Heart left ventricle (tissue), 16 donors: Measurements from ENCODE around the gene STRA6. TPM values are rescaled to one million over a fixed set of nuclear protein-coding genes. Genes with fewer than 3 reads are reported as not detected.

Source experiments
- ATAC-seq, 4 donors: fragments of 200-7000 bp; cut with Tn5 transposase; one replicate each; pipeline ENCODE4 v1.9.1; 2020 to 2022; ENCODE audit warnings: moderate library complexity in 4 of 4, mild to moderate bottlenecking in 3 of 4, moderate number of reproducible peaks in 1 of 4
- DNase-seq, 5 donors: peaks; one replicate each; pipeline ENCODE4 v3.0.0-alpha.2; 2020
- H3K27ac ChIP-seq, 12 donors: fragments of 200-600 bp; sonication (generic) in 4 of 12; one replicate each; pipeline versions ENCODE4 v1.5.0 to v1.8.0; 2016 to 2022; ENCODE audit warnings: mild to moderate bottlenecking in 2 of 12
- H3K27me3 ChIP-seq, 9 donors: fragments of 200-600 bp; sonication (generic) in 2 of 9; one replicate each; pipeline versions ENCODE4 v1.5.1 to v1.8.0; 2016 to 2022; ENCODE audit warnings: mild to moderate bottlenecking in 3 of 9
- H3K36me3 ChIP-seq, 9 donors: fragments of 200-600 bp; sonication (generic) in 2 of 9; one replicate each; pipeline versions ENCODE4 v1.5.0 to v1.8.0; 2018 to 2022; ENCODE audit warnings: mild to moderate bottlenecking in 2 of 9
- H3K4me1 ChIP-seq, 12 donors: fragments of 200-600 bp; sonication (generic) in 4 of 12; one replicate each; pipeline versions ENCODE4 v1.5.0 to v1.8.0; 2016 to 2022; ENCODE audit warnings: mild to moderate bottlenecking in 3 of 12
- H3K4me3 ChIP-seq, 12 donors: fragments of 200-600 bp; sonication (generic) in 4 of 12; one replicate each; pipeline versions ENCODE4 v1.5.0 to v1.8.0; 2017 to 2022; ENCODE audit warnings: mild to moderate bottlenecking in 9 of 12, moderate library complexity in 4 of 12
- H3K9me3 ChIP-seq, 12 donors: fragments of 200-600 bp; sonication (generic) in 4 of 12; one replicate each; pipeline versions ENCODE4 v1.5.0 to v1.8.0; 2016 to 2022; ENCODE audit warnings: mild to moderate bottlenecking in 1 of 12
- POLR2A ChIP-seq, 2 donors: fragments of 450-650 bp; IDR thresholded peaks; one replicate each; pipeline ENCODE4 v1.6.1; 2017; ENCODE audit warnings: antibody characterized with exemption in 2 of 2, mild to moderate bottlenecking in 2 of 2, moderate library complexity in 2 of 2
- WGBS, 4 donors: extraction: QIAGEN DNeasy Blood & Tissue Kit in 2 of 4; methylation state at CpG; one replicate each; pipeline versions ENCODE4 v1.1.5 to v1.1.7; 2013 to 2018; 5-methylcytosine and 5-hydroxymethylcytosine counted together
- intact Hi-C, 10 donors: fragments of 100-400 bp; cut with DNase I; formaldehyde crosslinking; loops; one replicate each; pipeline versions ENCODE4 v1.11.1 to v1.14.2; 2022
- polyA plus RNA-seq, 2 donors: library from polyadenylated mRNA; stranded (reverse); fragments of 200-250 nt; gene quantifications; one replicate each; pipeline ENCODE4 v1.2.3, GENCODE V29; 2013
- total RNA-seq, 9 donors: library from RNA; depleted of rRNA in 2 of 9; stranded (reverse); fragments of >200 nt in 2 of 9; fragmentation: NEBNext Ultra II Directional in 3 of 9; extraction: Animal tissue kit (Norgen Biotek cat#: 25700) in 3 of 9; gene quantifications; one replicate each; pipeline versions ENCODE4 v1.1.0 to v1.2.4, GENCODE V29; 2016 to 2023
- TF ChIP-seq, protein P1 (sequence below), 12 donors: fragments of 200-600 bp; sonication (generic) in 4 of 12; IDR thresholded peaks; one replicate each; pipeline versions ENCODE4 v1.5.0 to v1.8.0; 2018 to 2022; ENCODE audit warnings: antibody characterized with exemption in 12 of 12, mild to moderate bottlenecking in 5 of 12
- donor health status: ischemic (EF 13 %, LVEDD 7.1; RV severe dilation, severe dysfunction).
- donor health status: healthy with polysubstance abuse.
- donor health status: DM: no; HTN: yes; CAD: no.
- donor health status: DM: no; HTN: no; CAD: no.
- donor health status: ischemic (EF 25% LVEDD 6.9; RV normal size, moderate dysfunction).
- donor health status: ischemic (EF 25% LVEDD 5.7; RV mildly dilated, moderate dysfunction).
- donor health status: healthy.
- donor health status: DM: yes; HTN: yes; CAD: no.
- donor health status: ischemic (EF 35%, LVEDD 5.7; RV mildly dilated, moderate dysfunction).
- donor health status: nonischemic (EF 11% LVEDD 7.7; RV severe dilation, severe dysfunction).
- donor health status: DM: yes; HTN: yes; CAD: no.
- donor health status: PGD.
- donor health status: ischemic (EF 29% LVEDD 5.4; RV normal size, mild dysfunction).
- donor health status: nonischemic (EF 23%, LVEDD 6.1; RV moderate dilation, normal function).

STRA6 gene
- total and polyA plus RNA-seq, 11 donors = 0.08 to 0.24 (median 0.14) TPM; not detected in 8

DNA sequence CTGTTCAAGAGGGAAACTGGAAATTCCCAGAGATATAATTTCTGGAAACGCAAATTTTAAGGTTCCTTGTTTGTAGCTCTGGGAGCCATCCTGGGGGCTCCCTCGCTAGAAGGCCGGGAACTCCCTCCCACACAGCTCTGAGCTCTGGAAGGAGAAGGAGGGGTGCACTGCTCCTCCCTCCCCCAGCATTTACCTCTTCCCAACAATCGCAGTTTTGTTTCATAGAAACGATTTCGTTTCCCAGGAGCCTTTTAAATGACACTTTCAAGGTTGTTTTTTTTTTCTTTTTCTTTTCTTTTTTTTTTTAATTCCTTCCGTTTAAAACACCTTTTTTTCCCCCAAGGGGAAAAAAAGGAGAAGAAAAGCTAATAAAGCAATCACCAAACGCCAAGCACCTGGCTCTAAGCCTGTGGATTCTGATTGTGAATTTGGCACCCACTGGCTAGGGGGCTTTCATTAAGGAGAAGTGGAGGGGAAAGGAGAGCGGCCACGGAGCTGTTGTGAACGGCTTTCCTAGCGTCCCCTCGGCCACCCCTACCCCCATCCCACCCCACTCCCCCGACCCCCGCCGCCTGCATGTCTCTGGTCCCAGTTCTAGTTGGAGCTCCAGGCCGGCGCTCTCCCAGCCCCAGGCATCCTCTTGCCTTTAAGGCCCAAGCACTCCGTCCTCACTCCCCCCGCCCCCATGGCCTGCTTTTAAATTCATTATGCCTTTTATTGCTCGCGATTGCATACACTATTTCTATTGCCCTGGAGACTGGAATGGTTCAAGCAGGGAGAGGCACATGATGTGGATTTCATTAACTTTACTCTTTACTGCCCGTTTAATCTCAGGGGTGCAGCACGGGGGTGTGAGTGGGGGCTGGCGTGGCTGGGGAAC lies 19.9 kb upstream of the STRA6 start:
- Histone ChIP-seq H3K36me3 (no peaks in the 10 kb centered on the region), H3K27ac (no peak overlapping the region), H3K4me1 (no peaks in the 10 kb centered on the region), H3K4me3 (no peak overlapping the region), H3K9me3 (no peaks in the 10 kb centered on the region), H3K27me3 (peaks cover 0 to 6% (median 0%) of the 10 kb centered on the region in 9 donors)
- ATAC-seq (no peak), DNase-seq (no peak)
- no peak for TF ChIP-seq POLR2A (IDR thresholded peaks at IDR 0.05)
- TF ChIP-seq, protein P1, sequence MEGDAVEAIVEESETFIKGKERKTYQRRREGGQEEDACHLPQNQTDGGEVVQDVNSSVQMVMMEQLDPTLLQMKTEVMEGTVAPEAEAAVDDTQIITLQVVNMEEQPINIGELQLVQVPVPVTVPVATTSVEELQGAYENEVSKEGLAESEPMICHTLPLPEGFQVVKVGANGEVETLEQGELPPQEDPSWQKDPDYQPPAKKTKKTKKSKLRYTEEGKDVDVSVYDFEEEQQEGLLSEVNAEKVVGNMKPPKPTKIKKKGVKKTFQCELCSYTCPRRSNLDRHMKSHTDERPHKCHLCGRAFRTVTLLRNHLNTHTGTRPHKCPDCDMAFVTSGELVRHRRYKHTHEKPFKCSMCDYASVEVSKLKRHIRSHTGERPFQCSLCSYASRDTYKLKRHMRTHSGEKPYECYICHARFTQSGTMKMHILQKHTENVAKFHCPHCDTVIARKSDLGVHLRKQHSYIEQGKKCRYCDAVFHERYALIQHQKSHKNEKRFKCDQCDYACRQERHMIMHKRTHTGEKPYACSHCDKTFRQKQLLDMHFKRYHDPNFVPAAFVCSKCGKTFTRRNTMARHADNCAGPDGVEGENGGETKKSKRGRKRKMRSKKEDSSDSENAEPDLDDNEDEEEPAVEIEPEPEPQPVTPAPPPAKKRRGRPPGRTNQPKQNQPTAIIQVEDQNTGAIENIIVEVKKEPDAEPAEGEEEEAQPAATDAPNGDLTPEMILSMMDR (IDR thresholded peaks at IDR 0.05) = no peak
- WGBS, 4 donors = 68 to 76% (median 72%) methylated on average over 24 to 25 of the region's 25 CpGs
- intact Hi-C loops = loop anchor here in 1 of 10 donors (10.0 kb wide), 1 partner anchor 88 kb away; the partner anchor contains the start of gene ISLR2

DNA sequence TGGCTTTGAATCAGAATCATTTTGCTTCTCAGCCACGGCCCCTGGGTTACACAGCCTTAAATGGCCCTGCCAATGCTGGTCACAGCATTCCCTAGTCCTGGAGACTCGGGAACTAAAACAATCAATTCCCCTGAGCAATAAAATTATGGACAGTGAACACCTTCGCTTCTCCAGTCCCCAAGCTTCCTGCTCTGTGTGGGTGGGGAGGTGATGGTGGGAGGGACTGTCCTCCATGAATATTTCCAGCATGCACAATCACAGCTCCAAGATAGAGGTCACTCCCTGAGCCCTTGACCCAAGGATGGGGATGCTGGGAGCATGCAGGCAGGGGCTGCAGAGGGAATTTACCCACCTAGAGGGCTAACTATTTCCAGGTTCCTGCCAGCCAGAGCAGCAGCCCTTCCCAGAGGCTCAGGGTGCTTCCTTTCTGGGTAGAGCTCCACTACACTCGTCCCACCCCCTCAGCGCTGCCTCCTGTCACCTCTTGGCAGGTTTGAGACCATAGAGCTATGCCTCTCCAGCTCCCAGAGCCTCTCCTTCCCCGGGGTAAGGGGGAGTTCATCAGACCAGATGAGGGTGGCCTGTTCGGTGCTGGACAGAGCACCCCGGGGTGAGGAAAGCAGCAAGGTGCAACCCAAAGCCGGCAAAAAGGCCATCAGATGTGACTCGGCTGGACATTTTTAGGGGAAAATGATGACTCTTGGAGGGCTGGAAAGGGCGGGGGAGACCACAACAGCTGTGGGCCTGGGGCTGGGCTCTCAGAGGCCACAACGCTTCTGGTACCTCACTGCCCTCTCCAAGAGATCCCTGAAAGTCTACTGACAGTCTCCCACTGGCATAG lies 19.0 kb upstream of the STRA6 start:
- DNase-seq = no peak
- H3K27ac ChIP-seq = no peak overlapping the region
- TF ChIP-seq, protein P1 (IDR thresholded peaks at IDR 0.05) = no peak
- no peak for TF ChIP-seq POLR2A (IDR thresholded peaks at IDR 0.05)
- WGBS, 4 donors = 54 to 60% (median 56%) methylated on average over 12 of the region's 12 CpGs
- H3K4me3 ChIP-seq = no peak overlapping the region
- intact Hi-C loops = loop anchor here in 1 of 10 donors (10.0 kb wide), 1 partner anchor 87 kb away; the partner anchor contains the start of gene ISLR2
- no peaks in the 10 kb centered on the region for H3K9me3 ChIP-seq
- peaks cover 0 to 6% (median 0%) of the 10 kb centered on the region in 9 donors for H3K27me3 ChIP-seq
- no peaks in the 10 kb centered on the region for H3K4me1 ChIP-seq
- no peaks in the 10 kb centered on the region for H3K36me3 ChIP-seq
- ATAC-seq = no peak

DNA sequence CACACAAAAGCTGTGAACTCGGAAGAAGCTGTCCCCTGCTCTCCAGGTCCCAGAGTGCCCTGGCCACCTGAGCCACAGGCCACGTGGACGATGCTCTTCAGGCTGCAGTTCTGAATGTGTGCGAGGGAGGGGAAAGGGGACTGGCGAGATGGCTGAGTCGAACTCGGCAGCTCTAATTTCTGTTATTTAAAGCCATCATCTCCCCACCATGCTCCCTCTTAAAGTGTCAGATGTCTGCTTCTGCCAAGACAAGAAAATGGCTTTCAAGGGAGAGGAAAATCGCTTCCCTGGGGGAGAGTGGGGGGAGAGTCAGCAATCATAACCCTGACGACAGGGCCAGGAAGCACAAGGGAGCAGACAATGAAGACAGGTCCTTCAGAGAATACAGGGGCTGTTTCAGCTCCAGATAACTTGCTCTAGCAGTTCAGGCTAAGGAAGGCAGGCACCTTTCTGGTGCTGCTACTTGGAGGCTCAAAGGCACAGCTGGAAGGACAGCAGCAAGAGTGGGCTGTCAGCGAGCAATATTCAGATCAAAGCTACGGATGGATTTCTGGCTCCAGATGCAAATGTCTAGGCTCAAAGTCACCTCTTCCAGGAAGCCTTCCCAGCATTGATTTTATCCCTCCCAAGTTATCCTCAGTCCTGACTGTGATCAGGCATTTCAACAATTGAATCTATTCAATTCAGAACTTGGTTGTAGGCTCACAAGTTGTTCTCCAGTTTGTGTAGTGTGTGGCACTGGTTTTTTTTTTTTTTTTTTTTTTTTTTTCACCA lies 18.1 kb upstream of the STRA6 start:
- peaks cover 0 to 6% (median 0%) of the 10 kb centered on the region in 9 donors for H3K27me3 ChIP-seq
- no peak for ATAC-seq

More for the DNA sequence above, 18.1 kb upstream of the STRA6 start:
- Histone ChIP-seq H3K36me3 (no peaks in the 10 kb centered on the region), H3K9me3 (no peaks in the 10 kb centered on the region), H3K27ac (no peak overlapping the region), H3K4me3 (no peak overlapping the region), H3K4me1 (no peaks in the 10 kb centered on the region)
- WGBS, 4 donors = 52 to 70% (median 58%) methylated on average over 11 of the region's 11 CpGs
- TF ChIP-seq, protein P1 (IDR thresholded peaks at IDR 0.05) = no peak
- no peak for TF ChIP-seq POLR2A (IDR thresholded peaks at IDR 0.05)
- DNase-seq = no peak
- intact Hi-C loops = loop anchor here in 1 of 10 donors (10.0 kb wide), 1 partner anchor 86 kb away; the partner anchor contains the start of gene ISLR2
